H9 (cell line): Measurements from ENCODE around the gene SIN3A. TPM values are rescaled to one million over a fixed set of nuclear protein-coding genes. Genes with fewer than 3 reads are reported as not detected.

Experiments used
- DNase-seq: peaks from one replicate; pipeline ENCODE4 v3.0.0-alpha.2; 2017
- H2AFZ ChIP-seq: one replicate; pipeline ENCODE4 v1.6.1; 2013; ENCODE audit warnings: mild to moderate bottlenecking, low read length, control low read depth, moderate library complexity
- H2AK5ac ChIP-seq: 2 replicates; pipeline ENCODE4 v1.6.1; 2013; ENCODE audit warnings: low read length, control low read depth, mixed read lengths; ENCODE audit not compliant: insufficient read length
- H2BK120ac ChIP-seq: one replicate; pipeline ENCODE4 v1.6.1; 2013; ENCODE audit warnings: low read depth, mild to moderate bottlenecking, low read length, control low read depth, inconsistent platforms; ENCODE audit not compliant: poor library complexity, severe bottlenecking
- H2BK12ac ChIP-seq: 2 replicates; pipeline ENCODE4 v1.6.1; 2013; ENCODE audit warnings: low read length, control low read depth, mixed read lengths, low read depth; ENCODE audit not compliant: insufficient read length
- H2BK15ac ChIP-seq: 2 replicates; pipeline ENCODE4 v1.6.1; 2013; ENCODE audit warnings: low read depth, low read length, control low read depth
- H2BK20ac ChIP-seq: one replicate; pipeline ENCODE4 v1.6.1; 2013; ENCODE audit warnings: low read depth, mild to moderate bottlenecking, low read length, control low read depth, inconsistent platforms; ENCODE audit not compliant: poor library complexity, severe bottlenecking
- H2BK5ac ChIP-seq: 2 replicates; pipeline ENCODE4 v1.6.1; 2013; ENCODE audit warnings: low read length, control low read depth, mixed read lengths; ENCODE audit not compliant: insufficient read length
- H3K14ac ChIP-seq: 2 replicates; pipeline ENCODE4 v1.6.1; 2013; ENCODE audit warnings: low read length, control low read depth; ENCODE audit not compliant: insufficient read depth
- H3K18ac ChIP-seq: 2 replicates; pipeline ENCODE4 v1.6.1; 2013; ENCODE audit warnings: low read depth, mild to moderate bottlenecking, mixed read lengths, low read length, control low read depth; ENCODE audit not compliant: insufficient read length
- H3K23ac ChIP-seq: 2 replicates; pipeline ENCODE4 v1.6.1; 2013; ENCODE audit warnings: low read length, control low read depth, mixed read lengths, low read depth; ENCODE audit not compliant: insufficient read length
- H3K23me2 ChIP-seq: 2 replicates; pipeline ENCODE4 v1.6.1; 2013; ENCODE audit warnings: low read depth, mild to moderate bottlenecking, mixed read lengths, low read length, control low read depth; ENCODE audit not compliant: insufficient read length, poor library complexity, severe bottlenecking
- H3K27ac ChIP-seq: 2 replicates; pipeline ENCODE4 v1.5.1; 2013; ENCODE audit warnings: low read length, control low read depth, mixed read lengths, low read depth; ENCODE audit not compliant: insufficient read length
- H3K27me3 ChIP-seq: 2 replicates; pipeline ENCODE4 v1.6.1; 2013; ENCODE audit warnings: low read length, control low read depth, inconsistent platforms; ENCODE audit not compliant: insufficient read depth
- H3K4ac ChIP-seq: 2 replicates; pipeline ENCODE4 v1.6.1; 2013; ENCODE audit warnings: low read depth, mild to moderate bottlenecking, control low read depth, inconsistent platforms, low read length, moderate library complexity
- H3K4me1 ChIP-seq: 2 replicates; pipeline ENCODE4 v1.6.1; 2013; ENCODE audit warnings: low read length, control low read depth, inconsistent platforms; ENCODE audit not compliant: insufficient read depth
- H3K4me2 ChIP-seq: 2 replicates; pipeline ENCODE4 v1.6.1; 2013; ENCODE audit warnings: low read length, control low read depth, mixed read lengths; ENCODE audit not compliant: insufficient read length, insufficient read depth
- H3K56ac ChIP-seq: 2 replicates; pipeline ENCODE4 v1.6.1; 2013; ENCODE audit warnings: low read depth, mild to moderate bottlenecking, mixed read lengths, low read length, control low read depth; ENCODE audit not compliant: insufficient read length
- H3K79me1 ChIP-seq: 2 replicates; pipeline ENCODE4 v1.6.1; 2013; ENCODE audit warnings: low read depth, mild to moderate bottlenecking, moderate library complexity, low read length, control low read depth, inconsistent platforms; ENCODE audit not compliant: insufficient read depth, poor library complexity, severe bottlenecking
- H3K79me2 ChIP-seq: 2 replicates; pipeline ENCODE4 v1.6.1; 2013; ENCODE audit warnings: low read length, control low read depth, inconsistent platforms; ENCODE audit not compliant: insufficient read depth
- H3K9ac ChIP-seq: 2 replicates; pipeline ENCODE4 v1.6.1; 2013; ENCODE audit warnings: low read length, control low read depth, mixed read lengths; ENCODE audit not compliant: insufficient read length; ENCODE audit errors: extremely low read depth
- H3K9me3 ChIP-seq: one replicate; pipeline ENCODE4 v1.6.1; 2013; ENCODE audit warnings: low read depth, low read length, inconsistent platforms; ENCODE audit not compliant: control insufficient read depth
- H3T11ph ChIP-seq: one replicate; pipeline ENCODE4 v1.6.1; 2013; ENCODE audit warnings: mild to moderate bottlenecking, low read length, control low read depth, inconsistent platforms
- H4K20me1 ChIP-seq: one replicate; pipeline ENCODE4 v1.6.1; 2013; ENCODE audit not compliant: control insufficient read depth, insufficient read length, insufficient read depth
- H4K5ac ChIP-seq: 2 replicates; pipeline ENCODE4 v1.6.1; 2013; ENCODE audit warnings: low read depth, mild to moderate bottlenecking, mixed read lengths, low read length, control low read depth; ENCODE audit not compliant: insufficient read length
- H4K8ac ChIP-seq: replicated peaks from 2 replicates; pipeline ENCODE4 v1.6.1; 2013; ENCODE audit warnings: low read length, control low read depth, mixed read lengths, low read depth; ENCODE audit not compliant: insufficient read length
- H4K91ac ChIP-seq: 2 replicates; pipeline ENCODE4 v1.6.1; 2013; ENCODE audit warnings: low read depth, mild to moderate bottlenecking, moderate library complexity, mixed read lengths, low read length, control low read depth; ENCODE audit not compliant: insufficient read length
- H3K27ac Mint-ChIP-seq, 3 experiments: 2 replicates in 2 of 3; 3 replicates in 1 of 3; pipeline ENCODE4 v1.8.0; 2020 to 2021; ENCODE audit warnings: mixed read lengths in 3 of 3, mild to moderate bottlenecking in 1 of 3, moderate library complexity in 1 of 3
- H3K27me3 Mint-ChIP-seq: 2 replicates; pipeline ENCODE4 v1.8.0; 2021; ENCODE audit warnings: low read depth, mild to moderate bottlenecking, moderate library complexity, mixed read lengths
- H3K36me3 Mint-ChIP-seq, 3 experiments: 2 replicates in 2 of 3; 3 replicates in 1 of 3; pipeline ENCODE4 v1.8.0; 2020 to 2021; ENCODE audit warnings: low read depth in 3 of 3, mixed read lengths in 3 of 3; ENCODE audit not compliant: insufficient read depth in 1 of 3
- H3K4me1 Mint-ChIP-seq, 2 experiments: 2 replicates each; pipeline ENCODE4 v1.8.0; 2020; ENCODE audit warnings: mixed read lengths in 2 of 2
- H3K4me3 Mint-ChIP-seq, 2 experiments: 2 replicates in 1 of 2; 3 replicates in 1 of 2; pipeline ENCODE4 v1.8.0; 2020 to 2021; ENCODE audit warnings: mild to moderate bottlenecking in 2 of 2, mixed read lengths in 2 of 2, moderate library complexity in 1 of 2
- H3K9me3 Mint-ChIP-seq, 2 experiments: 2 replicates in 1 of 2; 3 replicates in 1 of 2; pipeline ENCODE4 v1.8.0; 2020; ENCODE audit warnings: mild to moderate bottlenecking in 2 of 2, mixed read lengths in 2 of 2, moderate library complexity in 1 of 2
- CTCF ChIP-seq: fragments of 200-600 bp; sonication (generic); conservative IDR thresholded peaks from 3 replicates; pipeline ENCODE4 v1.8.0; 2021; ENCODE audit warnings: antibody characterized with exemption, mild to moderate bottlenecking
- WGBS: extraction: QIAGEN DNeasy Blood & Tissue Kit; methylation state at CpG from one replicate; pipeline ENCODE4 v1.1.7; 2013; ENCODE audit warnings: missing lambda C conversion rate, low lambda C conversion rate, mixed read lengths; ENCODE audit not compliant: insufficient read length; ENCODE audit errors: extremely low coverage; 5-methylcytosine and 5-hydroxymethylcytosine counted together
- total RNA-seq: library from RNA; stranded (reverse); gene quantifications from 2 replicates; pipeline ENCODE4 v1.2.1, GENCODE V29; 2021

The SIN3A gene
- total RNA-seq, 1 experiment from 2014 or later: 102 TPM

- Histone ChIP-seq H4K8ac (no peak overlapping the region), H3K27ac (no peak overlapping the region), H2BK5ac (no peak overlapping the region), H2BK120ac (no peak overlapping the region), H4K5ac (no peak overlapping the region), H4K91ac (no peak overlapping the region), H3K9ac (peak overlapping the region; percentile 16), H3K79me2 (no peaks in the 10 kb centered on the region), H3K23ac (no peak overlapping the region), H3K4me1 (no peaks in the 10 kb centered on the region; the same call in 1 of the 2 replicates), H3K9me3 (no peaks in the 10 kb centered on the region), H3K56ac (no peak overlapping the region), H2BK20ac (no peak overlapping the region), H3K27me3 (no peaks in the 10 kb centered on the region), H3K23me2 (no peaks in the 10 kb centered on the region), H4K20me1 (no peaks in the 10 kb centered on the region), H2BK15ac (no peak overlapping the region), H2BK12ac (no peak overlapping the region), H3T11ph (no peak overlapping the region), H3K79me1 (no peaks in the 10 kb centered on the region), H2AK5ac (no peak overlapping the region), H3K18ac (no peak overlapping the region), H3K4me2 (peak overlapping the region; percentile 69), H3K14ac (no peak overlapping the region), H3K4ac (no peak overlapping the region), H2AFZ (no peak overlapping the region)
- H3K4me3 Mint-ChIP-seq: peak overlapping the region; percentile 87 to 91
- no peak for TF ChIP-seq CTCF
- no peak for DNase-seq
- H3K4me1 Mint-ChIP-seq: peaks cover 19 to 20% of the 10 kb centered on the region in 2 experiments
- no peaks in the 10 kb centered on the region; the same call in 1 of the 2 replicates for H3K27me3 Mint-ChIP-seq
- no CpG with 5 or more reads among the region's 23 CpGs for WGBS
- H3K27ac Mint-ChIP-seq: peak overlapping the region; percentile 95 to 97 (median 96)
- H3K9me3 Mint-ChIP-seq: no peaks in the 10 kb centered on the region
- peaks cover 20 to 59% (median 48%) of the 10 kb centered on the region in 3 experiments; a peak in 6 of 7 replicates for H3K36me3 Mint-ChIP-seq
Observed at GRCh38 chr15:75368689-75369239, 82.7 kb downstream of the SIN3A start.
